Rectal smooth muscle tissue (tissue), 1 donor: Measurements from ENCODE around the gene FANCC.

ENCODE experiments used
- H3K27ac ChIP-seq: one replicate; pipeline ENCODE4 v1.7.0; 2013; ENCODE audit warnings: low read depth, low read length, inconsistent platforms
- H3K27me3 ChIP-seq: one replicate; pipeline ENCODE4 v1.7.0; 2013; ENCODE audit warnings: low read length; ENCODE audit not compliant: control insufficient read depth, insufficient read depth
- H3K36me3 ChIP-seq: one replicate; pipeline ENCODE4 v1.7.0; 2013; ENCODE audit warnings: low read length; ENCODE audit not compliant: control insufficient read depth, insufficient read depth
- H3K4me1 ChIP-seq: one replicate; pipeline ENCODE4 v1.7.0; 2013; ENCODE audit warnings: low read length; ENCODE audit not compliant: control insufficient read depth, insufficient read depth
- H3K4me3 ChIP-seq: one replicate; pipeline ENCODE4 v1.7.0; 2013; ENCODE audit warnings: low read length
- H3K9ac ChIP-seq: one replicate; pipeline ENCODE4 v1.7.0; 2013; ENCODE audit warnings: low read length

FANCC gene

DNA sequence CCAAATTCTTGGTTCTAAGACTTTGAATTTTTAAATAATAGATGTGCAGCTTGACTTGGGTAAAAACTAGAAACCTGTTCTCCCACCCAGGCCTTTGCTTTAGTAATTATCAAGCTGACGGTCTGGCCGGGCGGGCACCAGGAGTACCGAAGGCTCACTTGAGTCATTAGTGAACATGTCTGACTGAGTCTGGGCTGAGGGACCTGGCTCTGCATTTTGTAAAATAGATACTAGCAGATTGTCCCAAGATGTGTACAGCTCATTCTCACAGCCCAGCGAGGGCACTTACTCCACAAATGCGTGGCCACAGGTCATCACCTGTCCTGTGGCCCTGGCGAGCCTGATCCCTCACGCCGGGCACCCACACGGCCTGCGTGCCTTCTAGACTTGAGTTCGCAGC, 216.2 kb downstream of the FANCC start:
- H3K27ac ChIP-seq = peak overlapping the region; percentile 49
- no peaks in the 10 kb centered on the region for H3K4me1 ChIP-seq
- no peak overlapping the region for H3K9ac ChIP-seq
- H3K4me3 ChIP-seq = no peak overlapping the region
- no peaks in the 10 kb centered on the region for H3K36me3 ChIP-seq
- no peaks in the 10 kb centered on the region for H3K27me3 ChIP-seq

- no peak overlapping the region for H3K9ac ChIP-seq
- H3K4me1 ChIP-seq = no peaks in the 10 kb centered on the region
- peak overlapping the region; percentile 10 for H3K27ac ChIP-seq
- H3K36me3 ChIP-seq = no peaks in the 10 kb centered on the region
- no peaks in the 10 kb centered on the region for H3K27me3 ChIP-seq
- no peak overlapping the region for H3K4me3 ChIP-seq
Measured at GRCh38 chr9:95100071-95100627, 217.4 kb downstream of the FANCC start.

DNA sequence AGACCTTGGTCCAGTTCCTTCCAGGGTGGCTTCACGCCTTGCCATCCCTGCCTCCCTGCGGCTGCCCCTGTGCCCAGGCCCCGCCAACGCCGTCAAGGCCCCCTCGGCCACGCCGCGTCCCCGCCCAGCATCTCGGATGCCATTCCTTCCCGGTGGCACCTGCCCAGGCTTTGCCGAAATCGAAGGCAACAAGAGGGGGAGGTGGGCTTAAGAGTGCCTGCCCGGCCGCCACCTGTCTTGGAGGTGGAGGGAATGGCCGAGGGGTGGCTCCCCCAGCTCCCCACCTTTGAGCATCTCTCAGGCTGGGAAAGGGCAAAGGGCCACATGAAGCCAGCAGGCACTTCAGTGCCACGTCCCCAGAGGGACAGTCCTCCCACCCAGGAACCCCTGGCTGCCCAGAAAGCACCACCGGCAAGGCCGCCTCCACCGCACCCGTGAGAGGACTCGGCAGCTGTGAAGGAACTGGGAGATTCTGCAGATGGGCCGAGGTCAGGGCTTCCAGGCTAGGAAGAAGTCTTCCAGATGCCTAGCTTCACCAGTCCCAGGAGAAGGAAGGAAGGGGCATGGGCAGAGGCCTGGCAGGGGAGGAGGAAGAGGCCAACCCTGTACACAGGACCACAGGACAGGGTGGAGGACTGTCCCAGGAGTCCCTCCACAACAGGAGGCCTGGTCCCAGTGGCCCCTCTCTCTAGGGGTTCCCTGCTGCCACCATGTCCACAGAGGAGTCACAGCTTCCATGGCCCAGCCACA, 218.0 kb downstream of the FANCC start:
- no peaks in the 10 kb centered on the region for H3K4me1 ChIP-seq
- no peak overlapping the region for H3K9ac ChIP-seq

DNA sequence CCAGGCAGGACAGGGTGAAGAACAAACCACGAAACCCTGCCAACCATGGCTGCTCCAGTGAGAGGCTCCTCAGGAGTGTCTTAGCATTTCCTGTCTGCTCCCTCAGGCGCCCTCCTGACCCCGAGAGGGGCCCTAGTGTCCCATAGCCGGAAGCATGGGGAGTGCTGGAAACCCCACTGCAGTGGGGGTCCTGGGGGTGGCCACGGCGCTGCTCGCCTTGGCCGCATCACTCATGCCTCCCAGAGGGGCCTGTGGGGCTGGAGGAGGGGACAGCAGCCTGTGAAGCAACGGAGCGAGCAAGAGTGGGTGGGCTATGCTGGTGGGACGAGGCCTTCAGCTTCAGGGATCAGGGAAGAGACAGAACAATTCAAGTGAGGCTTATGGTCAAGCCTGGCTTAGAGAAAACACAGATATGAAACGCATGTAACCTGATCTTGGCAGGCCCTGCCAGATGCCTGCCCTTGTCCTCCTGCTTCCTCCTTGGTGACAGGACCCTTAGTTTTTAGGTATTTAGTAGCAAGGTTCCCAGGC, 219.1 kb downstream of the FANCC start:
- Histone ChIP-seq H3K9ac (no peak overlapping the region), H3K36me3 (no peaks in the 10 kb centered on the region), H3K27ac (no peak overlapping the region), H3K4me3 (no peak overlapping the region), H3K4me1 (no peaks in the 10 kb centered on the region), H3K27me3 (no peaks in the 10 kb centered on the region)

More for the DNA sequence above, 218.0 kb downstream of the FANCC start:
- no peaks in the 10 kb centered on the region for H3K27me3 ChIP-seq
- no peak overlapping the region for H3K4me3 ChIP-seq
- H3K36me3 ChIP-seq = no peaks in the 10 kb centered on the region
- H3K27ac ChIP-seq = peak overlapping the region; percentile 10

DNA sequence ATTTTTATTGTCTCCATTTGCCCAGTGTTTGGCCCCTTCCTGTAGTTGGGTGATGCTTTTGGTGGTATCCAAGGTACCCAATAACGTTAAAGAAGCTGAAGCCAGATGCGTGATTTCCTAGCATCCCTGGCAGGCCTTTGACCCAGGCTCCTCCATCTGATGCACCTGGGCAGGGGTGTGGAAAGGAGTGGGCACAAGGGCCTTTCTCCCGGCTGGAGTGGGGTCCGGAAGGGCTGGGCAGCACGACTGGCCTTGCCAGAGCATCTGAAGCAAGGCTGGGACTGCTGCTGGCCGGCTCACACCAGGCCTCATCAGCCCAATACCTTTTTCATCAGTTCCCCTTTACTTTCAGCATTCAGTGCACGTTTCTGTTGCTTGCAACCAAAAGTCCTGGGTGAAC, 220.2 kb downstream of the FANCC start:
- Histone ChIP-seq H3K9ac (no peak overlapping the region), H3K27me3 (no peaks in the 10 kb centered on the region), H3K4me1 (peaks cover 8% of the 10 kb centered on the region), H3K27ac (no peak overlapping the region), H3K36me3 (no peaks in the 10 kb centered on the region), H3K4me3 (no peak overlapping the region)

DNA sequence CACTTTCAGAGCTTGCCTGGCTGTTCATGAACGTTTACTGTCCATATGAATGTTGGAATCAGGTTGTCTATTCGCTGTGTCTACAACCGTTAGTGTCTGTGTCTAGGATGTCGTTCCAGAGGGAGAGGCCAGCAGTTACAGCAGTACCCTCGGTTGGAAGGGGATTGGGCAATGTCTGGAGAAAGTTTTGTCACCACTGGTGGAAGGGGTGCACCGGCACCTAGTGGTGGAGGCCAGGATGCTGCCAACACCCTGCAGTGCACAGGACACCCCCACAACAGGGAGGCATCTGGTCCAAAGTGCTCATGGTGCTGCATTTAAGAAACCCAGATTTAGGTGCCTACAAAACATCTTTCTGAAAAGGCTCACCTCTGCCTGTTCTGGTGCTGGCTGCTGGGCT, 220.7 kb downstream of the FANCC start:
- Histone ChIP-seq H3K4me3 (no peak overlapping the region), H3K27ac (no peak overlapping the region), H3K27me3 (no peaks in the 10 kb centered on the region), H3K4me1 (peaks cover 13% of the 10 kb centered on the region), H3K9ac (no peak overlapping the region), H3K36me3 (no peaks in the 10 kb centered on the region)

GRCh38 chr9:95096381-95096780, 221.1 kb downstream of the FANCC start:
- H3K36me3 ChIP-seq = no peaks in the 10 kb centered on the region
- peaks cover 17% of the 10 kb centered on the region for H3K4me1 ChIP-seq
- H3K27ac ChIP-seq = no peak overlapping the region
- no peak overlapping the region for H3K4me3 ChIP-seq
- no peaks in the 10 kb centered on the region for H3K27me3 ChIP-seq
- H3K9ac ChIP-seq = no peak overlapping the region

GRCh38 chr9:95095641-95096355, 221.7 kb downstream of the FANCC start:
- Histone ChIP-seq H3K27ac (no peak overlapping the region), H3K4me1 (peaks cover 23% of the 10 kb centered on the region), H3K4me3 (no peak overlapping the region), H3K36me3 (no peaks in the 10 kb centered on the region), H3K27me3 (no peaks in the 10 kb centered on the region), H3K9ac (no peak overlapping the region)

DNA sequence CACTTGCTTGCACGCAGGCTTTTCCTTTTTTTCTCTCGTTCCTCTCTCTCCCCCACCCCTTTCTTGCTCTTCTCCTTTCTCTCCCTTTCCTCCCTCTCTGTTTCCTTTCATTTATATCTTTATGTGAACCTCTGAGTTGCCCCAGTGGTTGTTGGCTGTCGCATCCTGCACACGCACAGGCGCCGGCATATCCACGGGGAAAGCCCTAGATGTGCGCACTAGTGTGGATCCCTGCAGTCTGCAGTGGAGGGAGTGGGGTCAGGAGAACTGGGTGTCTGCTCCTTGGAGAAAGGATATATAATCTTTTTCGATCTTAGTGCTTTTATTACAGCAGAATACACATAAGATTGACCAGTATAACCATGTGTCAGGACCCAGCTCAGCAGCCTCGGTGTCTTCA, 223.5 kb downstream of the FANCC start:
- H3K4me3 ChIP-seq = no peak overlapping the region
- H3K27ac ChIP-seq = no peak overlapping the region
- no peak overlapping the region for H3K9ac ChIP-seq
- H3K36me3 ChIP-seq = peaks cover 3% of the 10 kb centered on the region
- H3K4me1 ChIP-seq = peaks cover 39% of the 10 kb centered on the region
- H3K27me3 ChIP-seq = no peaks in the 10 kb centered on the region

DNA sequence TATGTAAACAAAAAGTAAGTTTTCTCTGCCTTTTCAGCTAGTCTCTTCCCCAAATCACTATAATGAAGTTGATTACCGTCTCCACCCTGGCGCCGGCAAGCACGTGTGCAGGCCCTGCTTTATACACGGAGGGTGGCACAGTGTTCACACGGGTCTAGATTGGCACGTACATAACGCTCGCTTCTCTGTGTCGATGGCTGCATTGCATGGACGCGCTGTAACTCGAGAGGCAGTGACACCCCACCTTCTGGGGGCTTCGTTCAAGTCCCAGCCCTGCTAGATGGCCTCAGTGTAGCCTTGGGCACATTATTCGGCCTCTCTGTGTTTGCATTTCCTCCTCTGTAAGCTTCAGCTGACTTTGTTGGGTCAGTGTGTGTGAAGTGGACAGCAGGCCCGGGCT, 223.9 kb downstream of the FANCC start:
- H3K4me3 ChIP-seq = no peak overlapping the region
- peaks cover 3% of the 10 kb centered on the region for H3K36me3 ChIP-seq
- no peak overlapping the region for H3K27ac ChIP-seq
- peaks cover 43% of the 10 kb centered on the region for H3K4me1 ChIP-seq
- H3K9ac ChIP-seq = no peak overlapping the region
- no peaks in the 10 kb centered on the region for H3K27me3 ChIP-seq

GRCh38 chr9:95092262-95093072, 225.0 kb downstream of the FANCC start:
- Histone ChIP-seq H3K27ac (peak overlapping the region; percentile 80), H3K4me3 (no peak overlapping the region), H3K36me3 (peaks cover 5% of the 10 kb centered on the region), H3K27me3 (no peaks in the 10 kb centered on the region), H3K9ac (peak overlapping the region; percentile 36), H3K4me1 (peaks cover 47% of the 10 kb centered on the region)
